A549 treated with Hydrocortisone at 1 μM for 4 hours (cell line): Measurements from ENCODE around the gene CDK5R1. TPM values are rescaled to one million over a fixed set of nuclear protein-coding genes. Genes with fewer than 3 reads are reported as not detected.

ENCODE experiments used
- total RNA-seq: library from RNA; stranded (reverse); fragments of 200-300 nt; extraction: Qiagen RNA extraction; gene quantifications from 5 replicates; pipeline ENCODE4 v1.2.3, GENCODE V29; 2022

Gene CDK5R1
- total RNA-seq, result 5.7 to 6.7 TPM (median 6.1 TPM) in 5 replicates

DNA sequence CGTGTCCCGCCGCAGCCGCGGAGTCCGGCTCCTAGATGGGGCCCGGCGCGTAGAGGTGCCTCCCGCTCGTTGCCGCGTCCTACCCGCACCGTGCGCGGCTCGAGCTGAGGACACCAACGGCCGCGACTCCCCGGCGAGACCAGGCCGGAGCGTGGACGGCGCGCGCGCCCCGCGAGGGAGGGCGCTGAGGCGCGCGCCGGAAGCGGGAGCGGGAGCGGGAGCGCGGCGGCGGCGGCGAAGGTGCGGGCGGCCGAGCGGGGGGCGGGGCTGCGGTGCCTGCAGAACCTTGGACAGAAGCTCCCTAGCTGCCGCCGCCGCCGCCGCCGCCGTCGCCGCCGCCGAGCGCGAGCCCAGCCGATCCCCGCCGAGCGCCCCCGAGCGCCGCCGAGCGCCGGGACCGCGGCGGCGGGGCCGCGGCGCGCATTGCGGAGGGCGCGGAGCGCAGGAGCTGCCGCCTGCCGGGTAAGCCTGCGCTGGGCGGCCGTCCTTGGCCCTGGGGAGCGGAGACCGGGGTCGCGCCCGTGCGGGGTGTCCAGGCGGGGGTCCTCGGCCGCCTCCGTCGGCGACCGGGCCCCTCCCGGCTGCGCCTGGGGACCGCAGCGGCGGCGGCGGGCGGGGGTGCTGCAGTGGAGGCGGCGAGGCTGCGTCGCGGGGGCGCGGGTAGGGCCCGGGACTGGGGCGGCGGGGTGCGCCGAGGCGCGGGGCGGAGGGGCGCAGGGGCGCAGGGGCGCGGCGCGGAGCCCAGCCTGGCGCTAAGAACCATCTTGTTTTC is at the start of gene CDK5R1:
Gene CDK5R1, plus strand, starts transcription at position 293 of the 772 bp plus-strand sequence. CDS start 628 bp downstream, outside the sequence.

DNA sequence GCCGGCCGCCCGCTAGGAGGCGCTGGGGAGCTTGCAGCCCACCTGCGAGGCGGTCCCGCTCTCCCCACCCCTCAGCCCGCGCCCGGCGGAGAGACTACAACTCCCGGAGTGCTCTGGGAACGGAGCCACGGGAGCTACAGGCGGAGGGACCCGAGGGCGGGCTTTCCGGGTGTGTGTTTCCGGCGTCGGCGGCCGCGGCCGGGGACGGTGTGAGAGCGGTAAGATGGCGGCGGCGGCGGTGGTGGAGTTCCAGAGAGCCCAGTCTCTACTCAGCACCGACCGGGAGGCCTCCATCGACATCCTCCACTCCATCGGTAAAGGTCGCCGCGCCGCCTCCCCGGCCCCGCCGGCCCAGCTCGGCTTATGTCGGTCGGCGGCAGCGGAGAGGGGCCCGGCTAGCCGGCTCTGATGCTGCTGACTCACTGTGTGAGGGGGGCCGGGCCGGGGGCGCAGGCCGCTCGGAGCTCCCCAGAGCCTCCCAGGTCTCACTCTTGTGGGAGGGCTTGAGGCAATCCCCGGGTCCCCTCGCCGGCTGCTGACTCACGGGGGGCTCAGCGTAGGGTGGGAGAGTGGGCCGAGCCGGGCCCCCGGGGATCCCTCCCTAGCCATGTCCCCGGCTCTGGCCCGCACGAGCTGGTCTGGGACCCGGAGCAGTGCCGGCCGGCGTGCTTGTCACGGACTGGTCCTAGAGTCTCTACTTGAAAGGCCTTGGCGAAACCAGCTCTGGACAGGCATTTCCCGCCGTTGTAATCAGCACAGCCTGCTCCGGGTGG is 42.3 kb upstream of the CDK5R1 start, which contains the start of gene PSMD11:
Gene PSMD11, plus strand, starts transcription at position 210 of the 773 bp plus-strand sequence. Its CDS starts 14 bp downstream, at position 224.

Other genes with a start within 250 kb of the CDK5R1 start
- 3.7 to 5.0 TPM (median 4.2 TPM) in 5 replicates for gene RHBDL3, start 221.2 kb upstream of the CDK5R1 start, total RNA-seq
- 24.6 to 36.6 TPM (median 29.5 TPM) in 5 replicates for gene C17orf75, start 144.8 kb upstream of the CDK5R1 start, total RNA-seq
- 213 to 245 TPM (median 224 TPM) in 5 replicates for gene ZNF207, start 136.8 kb upstream of the CDK5R1 start, total RNA-seq
- gene PSMD11, start 42.5 kb upstream of the CDK5R1 start, total RNA-seq, result 170 to 224 TPM (median 192 TPM) in 5 replicates